HL-60 (cell line): ENCODE data around the gene SCUBE1.

Experiments used
- DNase-seq, 2 experiments: peaks; one replicate each; pipeline ENCODE4 v3.0.0-alpha.2; 2010 to 2020; ENCODE audit warnings: low read depth in 1 of 2, low spot score in 1 of 2
- H3K27ac ChIP-seq: fragments of 250-450 bp; sonication (Bioruptor Pico); replicated peaks from 2 replicates; pipeline ENCODE4 v1.5.1; 2020; ENCODE audit warnings: mild to moderate bottlenecking, moderate library complexity
- H3K27me3 ChIP-seq: fragments of 250-450 bp; sonication (Bioruptor Pico); 2 replicates; pipeline ENCODE4 v1.5.1; 2021; ENCODE audit warnings: mild to moderate bottlenecking, moderate library complexity; ENCODE audit not compliant: insufficient read depth, poor library complexity, severe bottlenecking
- H3K4me3 ChIP-seq: replicated peaks from 2 replicates; pipeline ENCODE4 v1.5.1; 2011; ENCODE audit warnings: mild to moderate bottlenecking, control low read depth, low read length; ENCODE audit not compliant: insufficient read depth
- GABPA ChIP-seq: IDR thresholded peaks from 2 replicates; pipeline ENCODE4 v1.6.1; 2012; ENCODE audit warnings: low read depth
- POLR2AphosphoS5 ChIP-seq: IDR thresholded peaks from 2 replicates; pipeline ENCODE4 v1.6.1; 2012; ENCODE audit warnings: low read depth
- SPI1 ChIP-seq: IDR thresholded peaks from 2 replicates; pipeline ENCODE4 v1.6.1; 2012; ENCODE audit warnings: low read depth, mild to moderate bottlenecking, borderline replicate concordance
- TF ChIP-seq, protein P1 (sequence below): IDR thresholded peaks from one replicate; pipeline ENCODE4 v1.5.1; 2011; ENCODE audit warnings: low read length, control low read depth, inconsistent platforms; ENCODE audit not compliant: insufficient read depth
- TF ChIP-seq, protein P2 (sequence below): IDR thresholded peaks from 2 replicates; pipeline ENCODE4 v1.6.1; 2012; ENCODE audit warnings: low read depth; ENCODE audit not compliant: insufficient replicate concordance

Gene SCUBE1

DNA sequence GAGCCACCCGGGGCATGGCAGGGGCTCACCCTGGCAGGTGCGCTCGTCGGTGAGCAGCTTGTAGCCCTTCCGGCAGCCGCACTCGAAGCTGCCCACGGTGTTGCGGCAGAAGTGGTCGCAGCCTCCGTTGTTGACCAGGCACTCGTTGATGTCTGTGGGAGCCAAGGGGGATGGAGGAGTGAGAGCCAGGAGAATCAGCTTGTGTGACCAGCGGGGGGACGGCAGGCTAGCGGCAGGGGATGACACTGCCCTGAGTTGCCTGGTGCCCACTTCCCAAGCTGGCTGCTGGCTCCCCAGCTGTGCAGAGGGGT is 111.5 kb downstream of the SCUBE1 start:
- Histone ChIP-seq H3K27ac (no peak overlapping the region), H3K4me3 (no peak overlapping the region), H3K27me3 (no peaks in the 10 kb centered on the region)
- DNase-seq: no peak
- TF ChIP-seq, protein P1, sequence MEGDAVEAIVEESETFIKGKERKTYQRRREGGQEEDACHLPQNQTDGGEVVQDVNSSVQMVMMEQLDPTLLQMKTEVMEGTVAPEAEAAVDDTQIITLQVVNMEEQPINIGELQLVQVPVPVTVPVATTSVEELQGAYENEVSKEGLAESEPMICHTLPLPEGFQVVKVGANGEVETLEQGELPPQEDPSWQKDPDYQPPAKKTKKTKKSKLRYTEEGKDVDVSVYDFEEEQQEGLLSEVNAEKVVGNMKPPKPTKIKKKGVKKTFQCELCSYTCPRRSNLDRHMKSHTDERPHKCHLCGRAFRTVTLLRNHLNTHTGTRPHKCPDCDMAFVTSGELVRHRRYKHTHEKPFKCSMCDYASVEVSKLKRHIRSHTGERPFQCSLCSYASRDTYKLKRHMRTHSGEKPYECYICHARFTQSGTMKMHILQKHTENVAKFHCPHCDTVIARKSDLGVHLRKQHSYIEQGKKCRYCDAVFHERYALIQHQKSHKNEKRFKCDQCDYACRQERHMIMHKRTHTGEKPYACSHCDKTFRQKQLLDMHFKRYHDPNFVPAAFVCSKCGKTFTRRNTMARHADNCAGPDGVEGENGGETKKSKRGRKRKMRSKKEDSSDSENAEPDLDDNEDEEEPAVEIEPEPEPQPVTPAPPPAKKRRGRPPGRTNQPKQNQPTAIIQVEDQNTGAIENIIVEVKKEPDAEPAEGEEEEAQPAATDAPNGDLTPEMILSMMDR: no peak
- no peak for TF ChIP-seq POLR2AphosphoS5

DNA sequence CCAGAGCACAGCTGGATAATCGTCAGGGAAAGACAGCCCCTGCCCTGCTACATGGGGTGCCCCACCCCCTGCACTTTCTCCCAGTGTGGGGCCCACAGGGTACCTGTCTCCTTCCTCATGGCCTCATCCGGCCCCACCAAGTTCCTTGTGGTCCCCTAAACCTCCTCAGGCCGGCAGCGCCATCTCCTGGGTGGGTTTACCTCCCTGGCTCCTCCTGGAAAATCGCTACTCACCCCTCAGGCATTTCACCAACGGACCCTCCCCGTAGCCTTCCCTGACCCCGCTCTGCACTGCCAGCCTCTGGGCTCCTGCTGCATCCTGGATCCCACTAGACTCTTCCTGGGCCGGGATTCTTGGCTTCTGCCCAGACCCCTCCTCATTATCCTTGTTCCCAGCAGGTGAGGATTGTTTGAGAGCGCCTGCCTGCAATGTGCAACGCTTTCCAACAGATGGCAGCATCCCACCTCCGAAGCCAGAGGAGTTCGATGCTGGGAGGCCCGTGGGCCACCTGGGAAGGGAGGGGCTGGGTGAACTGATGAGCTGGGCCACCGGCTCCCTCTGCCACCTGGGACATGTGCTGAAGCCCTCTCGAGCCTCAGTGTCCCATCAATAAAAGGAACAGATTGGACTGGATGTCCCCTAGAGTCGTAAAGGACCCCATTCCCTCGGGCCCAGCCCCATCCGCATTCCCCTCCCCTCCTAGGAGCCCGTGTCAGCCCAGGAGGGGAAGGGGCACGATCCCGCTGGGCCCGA is 112.0 kb downstream of the SCUBE1 start:
- Histone ChIP-seq H3K27ac (no peak overlapping the region), H3K27me3 (no peaks in the 10 kb centered on the region), H3K4me3 (no peak overlapping the region)
- DNase-seq: peak; percentile 37 to 64
- TF ChIP-seq SPI1: no peak
- TF ChIP-seq, protein P1: peak; percentile 97
- TF ChIP-seq POLR2AphosphoS5: no peak

DNA sequence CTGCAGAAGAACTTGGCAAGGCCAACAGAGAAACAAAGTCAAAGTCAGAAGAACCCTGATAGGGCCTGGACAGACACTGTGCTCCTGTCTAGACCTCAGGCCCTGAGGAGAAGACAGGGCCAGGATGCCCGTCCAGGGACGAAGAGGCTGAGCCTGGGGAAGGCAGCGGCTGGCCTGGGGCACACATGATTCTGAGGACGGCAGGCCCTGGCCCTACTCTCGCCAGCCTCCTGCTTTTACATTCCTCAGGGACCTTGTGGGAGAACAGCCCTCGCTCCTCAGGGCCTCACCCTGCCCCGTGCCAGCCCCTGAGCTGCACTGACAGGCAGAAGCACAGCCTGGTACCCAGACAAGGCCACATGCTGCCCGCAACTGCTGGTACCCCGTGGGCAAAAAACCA is 112.6 kb downstream of the SCUBE1 start:
- no peak overlapping the region for H3K4me3 ChIP-seq
- TF ChIP-seq POLR2AphosphoS5 (no peak), GABPA (no peak), SPI1 (no peak)
- TF ChIP-seq, protein P2, sequence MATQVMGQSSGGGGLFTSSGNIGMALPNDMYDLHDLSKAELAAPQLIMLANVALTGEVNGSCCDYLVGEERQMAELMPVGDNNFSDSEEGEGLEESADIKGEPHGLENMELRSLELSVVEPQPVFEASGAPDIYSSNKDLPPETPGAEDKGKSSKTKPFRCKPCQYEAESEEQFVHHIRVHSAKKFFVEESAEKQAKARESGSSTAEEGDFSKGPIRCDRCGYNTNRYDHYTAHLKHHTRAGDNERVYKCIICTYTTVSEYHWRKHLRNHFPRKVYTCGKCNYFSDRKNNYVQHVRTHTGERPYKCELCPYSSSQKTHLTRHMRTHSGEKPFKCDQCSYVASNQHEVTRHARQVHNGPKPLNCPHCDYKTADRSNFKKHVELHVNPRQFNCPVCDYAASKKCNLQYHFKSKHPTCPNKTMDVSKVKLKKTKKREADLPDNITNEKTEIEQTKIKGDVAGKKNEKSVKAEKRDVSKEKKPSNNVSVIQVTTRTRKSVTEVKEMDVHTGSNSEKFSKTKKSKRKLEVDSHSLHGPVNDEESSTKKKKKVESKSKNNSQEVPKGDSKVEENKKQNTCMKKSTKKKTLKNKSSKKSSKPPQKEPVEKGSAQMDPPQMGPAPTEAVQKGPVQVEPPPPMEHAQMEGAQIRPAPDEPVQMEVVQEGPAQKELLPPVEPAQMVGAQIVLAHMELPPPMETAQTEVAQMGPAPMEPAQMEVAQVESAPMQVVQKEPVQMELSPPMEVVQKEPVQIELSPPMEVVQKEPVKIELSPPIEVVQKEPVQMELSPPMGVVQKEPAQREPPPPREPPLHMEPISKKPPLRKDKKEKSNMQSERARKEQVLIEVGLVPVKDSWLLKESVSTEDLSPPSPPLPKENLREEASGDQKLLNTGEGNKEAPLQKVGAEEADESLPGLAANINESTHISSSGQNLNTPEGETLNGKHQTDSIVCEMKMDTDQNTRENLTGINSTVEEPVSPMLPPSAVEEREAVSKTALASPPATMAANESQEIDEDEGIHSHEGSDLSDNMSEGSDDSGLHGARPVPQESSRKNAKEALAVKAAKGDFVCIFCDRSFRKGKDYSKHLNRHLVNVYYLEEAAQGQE: no peak
- TF ChIP-seq, protein P1: no peak
- no peak overlapping the region for H3K27ac ChIP-seq
- no peak for DNase-seq
- H3K27me3 ChIP-seq: no peaks in the 10 kb centered on the region

DNA sequence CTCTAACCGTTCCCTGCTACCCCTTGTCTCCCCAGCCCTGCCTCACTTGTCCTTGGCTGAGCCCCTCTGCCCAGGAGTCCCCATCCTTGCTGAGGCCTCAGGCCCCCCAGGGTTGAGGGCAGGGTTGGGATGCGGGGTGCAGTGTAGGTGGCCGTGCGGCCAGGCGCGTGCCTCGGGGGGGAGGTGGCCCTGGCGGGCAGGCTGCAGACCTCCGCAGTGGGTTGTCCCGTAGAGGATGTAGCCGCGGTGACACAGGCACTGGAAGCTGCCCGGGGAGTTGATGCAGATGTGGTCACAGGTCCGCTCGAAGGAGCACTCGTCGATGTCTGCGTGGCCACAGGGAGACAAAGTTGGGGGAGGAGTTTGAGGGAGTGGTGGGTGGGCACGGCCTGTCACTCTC is 114.3 kb downstream of the SCUBE1 start:
- H3K27me3 ChIP-seq: no peaks in the 10 kb centered on the region
- TF ChIP-seq, protein P1: no peak
- no peak for TF ChIP-seq GABPA
- TF ChIP-seq POLR2AphosphoS5: no peak
- no peak for TF ChIP-seq SPI1
- TF ChIP-seq, protein P2: no peak
- no peak overlapping the region for H3K4me3 ChIP-seq
- H3K27ac ChIP-seq: no peak overlapping the region
- no peak for DNase-seq
